ENCODE results near the gene FUS. TPM values are rescaled to one million over a fixed set of nuclear protein-coding genes. Genes with fewer than 3 reads are reported as not detected.

The FUS gene
- total and polyA plus RNA-seq, 9 of the 15 experiments (the other 6 are each of a cell fraction or from before 2014, with no cell fraction given) = 43.9 to 575 (median 87.2) TPM

DNA sequence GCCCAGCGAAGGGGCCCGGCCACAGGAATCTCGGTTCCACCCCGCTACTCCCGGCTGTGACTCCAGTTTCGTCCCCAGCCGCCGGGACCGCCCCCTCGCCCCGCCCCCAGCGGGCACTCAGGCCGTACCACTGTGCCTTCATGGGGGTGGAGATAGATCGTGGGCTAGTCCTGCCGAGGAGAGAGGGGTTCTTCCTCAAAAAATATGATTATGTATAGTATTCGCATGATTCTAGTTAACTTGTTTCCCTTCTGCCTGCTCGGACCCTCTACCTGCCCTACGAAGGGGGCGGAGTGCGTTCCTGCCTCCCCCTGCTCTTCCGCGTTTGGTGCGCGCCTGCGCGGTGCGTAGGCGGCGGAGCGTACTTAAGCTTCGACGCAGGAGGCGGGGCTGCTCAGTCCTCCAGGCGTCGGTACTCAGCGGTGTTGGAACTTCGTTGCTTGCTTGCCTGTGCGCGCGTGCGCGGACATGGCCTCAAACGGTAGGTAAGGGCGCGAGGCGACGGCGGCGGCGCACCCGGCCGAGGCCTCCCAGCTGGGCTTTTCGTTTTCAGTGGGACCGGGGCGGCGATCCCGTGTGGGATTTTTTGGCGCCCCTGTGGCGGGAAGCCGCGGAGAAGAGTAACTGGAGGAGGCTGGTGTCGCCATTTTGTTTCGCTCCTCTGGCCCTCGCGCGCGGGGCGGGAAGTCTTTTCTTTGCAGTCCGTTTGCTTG is at the start of gene FUS (continued):
- TF ChIP-seq ZBTB2 (IDR thresholded peaks at IDR 0.05) (peak; percentile 66; the same call in 1 of the 2 replicates), PHF21A (IDR thresholded peaks at IDR 0.05; ENCODE audit: borderline replicate concordance, low read depth) (no peak), ZMIZ1 (IDR thresholded peaks at IDR 0.05; ENCODE audit: low read depth in 2 of 2, low read length in 2 of 2) (peak in 1 of 2 experiments; percentile 95; a peak in 2 of 4 replicates), ZNF318 (IDR thresholded peaks at IDR 0.05; ENCODE audit: borderline replicate concordance in 1 of 2, low read depth in 1 of 2) (no peak), CREBBP (IDR thresholded peaks at IDR 0.05; ENCODE audit: low read depth, low read length) (no peak), JUN (IDR thresholded peaks at IDR 0.05; ENCODE audit: borderline replicate concordance, low read depth, low read length) (no peak; the same call in 1 of the 2 replicates), JUN (CRISPR knock-in tag; IDR thresholded peaks at IDR 0.05; ENCODE audit: borderline replicate concordance) (peak; percentile 74), SMAD1 (IDR thresholded peaks at IDR 0.05; ENCODE audit: low read depth, low read length, partially characterized antibody) (peak; percentile 98), CEBPB (tag; IDR thresholded peaks at IDR 0.05) (no peak), GTF2A2 (tag; IDR thresholded peaks at IDR 0.05) (peak; percentile 98), MTA2 (IDR thresholded peaks at IDR 0.05; ENCODE audit: low read depth) (no peak), CEBPG (CRISPR knock-in tag; IDR thresholded peaks at IDR 0.05) (no peak), CEBPG (tag; conservative IDR thresholded peaks at IDR 0.05 in 1 of 2, IDR thresholded peaks at IDR 0.05 in 1 of 2) (no peak), XRCC3 (IDR thresholded peaks at IDR 0.05) (no peak)
